HEK293 (cell line): ENCODE results near the gene CCDC138.
A peak's percentile ranks its signal among the peaks of the same experiment; 100 is the strongest.
"Not testable (repeated sequence)": the region's sequence is repeated elsewhere in the genome, so short reads cannot be mapped to it uniquely, and the experiment has no call there.

ENCODE experiments used
- CTCF ChIA-PET: fragments of 350-600 bp; formaldehyde crosslinking; extraction: SDS; loops from one replicate; lab custom pipeline; 2021; ENCODE audit warnings: antibody characterized with exemption; lab: Yijun Ruan, JAX
- POLR2A ChIA-PET: fragments of 300-600 bp; formaldehyde crosslinking; extraction: SDS; loops from one replicate; lab custom pipeline; 2020; ENCODE audit warnings: antibody characterized with exemption, inconsistent platforms; lab: Yijun Ruan, JAX
- H3K27ac ChIP-seq: fragments of 200-500 bp; sonication (Bioruptor generic); 2 replicates; pipeline ENCODE4 v1.5.1; 2014; ENCODE audit warnings: low read depth, low read length, control low read depth, inconsistent platforms; ENCODE audit errors: extremely low read depth
- H3K36me3 ChIP-seq, 2 experiments: fragments of 200-500 bp in 1 of 2; sonication (Bioruptor generic) in 1 of 2; 1 replicate in 1 of 2; 2 replicates in 1 of 2; pipeline ENCODE4 v1.5.1; 2014 to 2017; ENCODE audit warnings: inconsistent platforms in 2 of 2, low read length in 2 of 2; ENCODE audit not compliant: control insufficient read depth in 2 of 2, insufficient read depth in 1 of 2
- H3K4me1 ChIP-seq: fragments of 200-500 bp; sonication (Bioruptor generic); 2 replicates; pipeline ENCODE4 v1.5.1; 2014; ENCODE audit warnings: mild to moderate bottlenecking, low read length, inconsistent platforms; ENCODE audit not compliant: control insufficient read depth, insufficient read depth
- H3K4me3 ChIP-seq: 2 replicates; pipeline ENCODE4 v1.5.1; 2011; ENCODE audit warnings: low read depth, mild to moderate bottlenecking, control low read depth, low read length, moderate library complexity
- H3K9me3 ChIP-seq: fragments of 200-500 bp; sonication (Bioruptor generic); 2 replicates; pipeline ENCODE4 v1.5.1; 2014; ENCODE audit warnings: low read depth, low read length, inconsistent platforms; ENCODE audit not compliant: control insufficient read depth, insufficient read depth
- ELK4 ChIP-seq: IDR thresholded peaks from 2 replicates; pipeline ENCODE4 v1.6.1; 2011; ENCODE audit warnings: mild to moderate bottlenecking, low read depth, low read length, borderline replicate concordance
- FEZF1 ChIP-seq: fragments of 450-650 bp; formaldehyde crosslinking; IDR thresholded peaks from 2 replicates; pipeline ENCODE4 v1.5.1; 2016; ENCODE audit warnings: missing biosample characterization, missing genetic modification characterization
- HOXC10 ChIP-seq: sonication (generic); formaldehyde crosslinking; IDR thresholded peaks from 2 replicates; pipeline ENCODE4 v1.8.1; 2023; ENCODE audit warnings: mild to moderate bottlenecking, missing genetic modification reagents
- IKZF3 ChIP-seq: fragments of 450-650 bp; IDR thresholded peaks from 2 replicates; pipeline ENCODE4 v1.5.0; 2018; ENCODE audit warnings: missing biosample characterization, mild to moderate bottlenecking, missing genetic modification characterization, moderate library complexity
- KLF1 ChIP-seq: fragments of 450-650 bp; formaldehyde crosslinking; IDR thresholded peaks from 2 replicates; pipeline ENCODE4 v1.5.1; 2016; ENCODE audit warnings: missing biosample characterization, missing genetic modification characterization
- RBAK ChIP-seq: fragments of 450-650 bp; formaldehyde crosslinking; IDR thresholded peaks from 2 replicates; pipeline ENCODE4 v1.5.1; 2016; ENCODE audit warnings: missing biosample characterization, missing genetic modification characterization
- ZFP3 ChIP-seq: fragments of 450-650 bp; formaldehyde crosslinking; IDR thresholded peaks from 2 replicates; pipeline ENCODE4 v1.5.1; 2016; ENCODE audit warnings: low read depth, missing biosample characterization, missing genetic modification characterization
- ZNF148 ChIP-seq: fragments of 450-650 bp; formaldehyde crosslinking; IDR thresholded peaks from 2 replicates; pipeline ENCODE4 v1.5.0; 2017; ENCODE audit warnings: missing biosample characterization, missing genetic modification characterization, borderline replicate concordance
- ZNF473 ChIP-seq: fragments of 450-650 bp; formaldehyde crosslinking; IDR thresholded peaks from 2 replicates; pipeline ENCODE4 v1.5.1; 2017; ENCODE audit warnings: missing biosample characterization, missing genetic modification characterization
- ZNF513 ChIP-seq: fragments of 450-650 bp; IDR thresholded peaks from 2 replicates; pipeline ENCODE4 v1.5.1; 2018; ENCODE audit warnings: missing biosample characterization, missing genetic modification characterization
- ZNF514 ChIP-seq: fragments of 450-650 bp; formaldehyde crosslinking; IDR thresholded peaks from 2 replicates; pipeline ENCODE4 v1.5.1; 2016; ENCODE audit warnings: missing biosample characterization, missing genetic modification characterization
- ZNF626 ChIP-seq: fragments of 450-650 bp; sonication (Bioruptor Pico); formaldehyde crosslinking; IDR thresholded peaks from 2 replicates; pipeline ENCODE4 v1.5.1; 2018; ENCODE audit warnings: missing biosample characterization, missing genetic modification characterization, inconsistent platforms
- ZNF645 ChIP-seq: fragments of 450-650 bp; formaldehyde crosslinking; IDR thresholded peaks from 2 replicates; pipeline ENCODE4; 2016; ENCODE audit warnings: missing biosample characterization, missing genetic modification characterization
- ZNF704 ChIP-seq: fragments of 450-650 bp; formaldehyde crosslinking; IDR thresholded peaks from 2 replicates; pipeline ENCODE4 v1.5.1; 2016; ENCODE audit warnings: missing biosample characterization, missing genetic modification characterization

The CCDC138 gene

GRCh38 chr2:108762618-108763017 lies 24.0 kb upstream of the CCDC138 start:
- H3K4me3 ChIP-seq, POLR2A ChIA-PET, H3K4me1 ChIP-seq, CTCF ChIA-PET, H3K27ac ChIP-seq, H3K9me3 ChIP-seq: not testable (repeated sequence)
- TF ChIP-seq ZNF513, result peak; percentile 91
- peaks cover 21 to 41% of the 10 kb centered on the region in 2 experiments for H3K36me3 ChIP-seq

- H3K4me1 ChIP-seq, CTCF ChIA-PET, H3K27ac ChIP-seq, H3K4me3 ChIP-seq, POLR2A ChIA-PET, H3K9me3 ChIP-seq: not testable (repeated sequence)
- peaks cover 15 to 52% of the 10 kb centered on the region in 2 experiments; a peak in 2 of 3 replicates for H3K36me3 ChIP-seq
These were observed 19.9 kb upstream of the CCDC138 start for GRCh38 chr2:108766671-108767070.

GRCh38 chr2:108767859-108768258 lies 18.7 kb upstream of the CCDC138 start:
- H3K4me1 ChIP-seq, H3K27ac ChIP-seq, POLR2A ChIA-PET, H3K9me3 ChIP-seq, H3K4me3 ChIP-seq, CTCF ChIA-PET: not testable (repeated sequence)
- peaks cover 17 to 60% of the 10 kb centered on the region in 2 experiments for H3K36me3 ChIP-seq

GRCh38 chr2:108776475-108776874 lies 10.1 kb upstream of the CCDC138 start:
- H3K36me3 ChIP-seq, result peaks cover 61 to 74% of the 10 kb centered on the region in 2 experiments
- CTCF ChIA-PET, result interaction anchor here (0.6 to 0.8 kb wide), 2 partner anchors 38 to 1477 kb away, joined by 3 read pairs; no protein-coding TSS in a partner anchor
- no peak overlapping the region for H3K4me3 ChIP-seq
- H3K9me3 ChIP-seq, result no peaks in the 10 kb centered on the region
- POLR2A ChIA-PET, result no interaction called here
- H3K4me1 ChIP-seq, result no peaks in the 10 kb centered on the region
- TF ChIP-seq ZNF514 (no peak), RBAK (tag by site-specific recombination) (no peak), ZNF626 (tag by site-specific recombination) (no peak), FEZF1 (tag by site-specific recombination) (no peak), ZNF473 (tag by site-specific recombination) (no peak), KLF1 (tag by site-specific recombination) (no peak), ZNF148 (tag by site-specific recombination) (no peak), ZNF645 (tag by site-specific recombination) (no peak), HOXC10 (CRISPR knock-in tag) (no peak), IKZF3 (no peak), ZNF704 (tag by site-specific recombination) (no peak), ELK4 (no peak), ZFP3 (tag by site-specific recombination) (no peak)
- no peak overlapping the region for H3K27ac ChIP-seq
